OCI-LY7 (cell line): ENCODE measurements around the gene XRN2. TPM values are rescaled to one million over a fixed set of nuclear protein-coding genes. Genes with fewer than 3 reads are reported as not detected.

Experiments
- BruUV-seq: library from RNA; stranded (reverse); fragments of 400-500 nt; replicated peaks from 2 replicates; lab custom pipeline; 2021; lab: Mats Ljungman, UMichigan
- CTCF ChIA-PET: fragments of 300-600 bp; sonication (Branson Sonifier 250); formaldehyde crosslinking; loops from one replicate; lab custom pipeline; 2022; ENCODE audit warnings: antibody characterized with exemption; ENCODE audit not compliant: unreplicated experiment; lab: Charles Lee
- POLR2A ChIA-PET: fragments of 300-600 bp; sonication (Branson Sonifier 250); formaldehyde crosslinking; loops from one replicate; lab custom pipeline; 2022; ENCODE audit warnings: antibody characterized with exemption; lab: Charles Lee
- DNase-seq: peaks from one replicate; pipeline ENCODE4 v3.0.0-alpha.2; 2015; ENCODE audit warnings: low spot score
- H2AFZ ChIP-seq: fragments of 200-600 bp; sonication (generic), shearing (Covaris generic); 2 replicates; pipeline ENCODE4 v1.6.1; 2014; ENCODE audit warnings: mild to moderate bottlenecking, antibody characterized with exemption, low read length, moderate library complexity
- H3K27ac ChIP-seq: fragments of 200-600 bp; sonication (generic); 2 replicates; pipeline ENCODE4 v1.5.1; 2014; ENCODE audit warnings: mixed run types, low read depth, mild to moderate bottlenecking, moderate library complexity, low read length, inconsistent platforms; ENCODE audit not compliant: poor library complexity, severe bottlenecking
- H3K36me3 ChIP-seq: fragments of 200-600 bp; sonication (generic); 2 replicates; pipeline ENCODE4 v1.6.1; 2014; ENCODE audit warnings: mild to moderate bottlenecking, antibody characterized with exemption, low read length, moderate library complexity, mixed read lengths; ENCODE audit not compliant: insufficient read depth
- H3K4me1 ChIP-seq: fragments of 200-600 bp; sonication (generic); 2 replicates; pipeline ENCODE4 v1.5.1; 2014; ENCODE audit warnings: mild to moderate bottlenecking, low read length; ENCODE audit not compliant: insufficient read depth, poor library complexity, severe bottlenecking
- H3K4me2 ChIP-seq: fragments of 200-600 bp; sonication (generic); 2 replicates; pipeline ENCODE4 v1.6.1; 2014; ENCODE audit warnings: mild to moderate bottlenecking, low read length
- H3K4me3 ChIP-seq: fragments of 200-600 bp; sonication (generic); 2 replicates; pipeline ENCODE4 v1.5.1; 2014; ENCODE audit warnings: mild to moderate bottlenecking, low read depth, low read length; ENCODE audit not compliant: poor library complexity, severe bottlenecking
- H3K79me2 ChIP-seq: fragments of 200-600 bp; sonication (generic); 2 replicates; pipeline ENCODE4 v1.6.1; 2016; ENCODE audit warnings: low read depth, mild to moderate bottlenecking, low read length, moderate library complexity, mixed read lengths; ENCODE audit not compliant: insufficient read depth
- H3K9me2 ChIP-seq: fragments of 200-600 bp; sonication (generic); 2 replicates; pipeline ENCODE4 v1.6.1; 2016; ENCODE audit warnings: mild to moderate bottlenecking, low read length, mixed read lengths; ENCODE audit not compliant: insufficient read depth
- H3K9me3 ChIP-seq: fragments of 200-600 bp; sonication (generic); 2 replicates; pipeline ENCODE4 v1.6.1; 2014; ENCODE audit warnings: mild to moderate bottlenecking, mixed run types, low read length, mixed read lengths
- H4K20me1 ChIP-seq: fragments of 200-600 bp; sonication (generic); 2 replicates; pipeline ENCODE4 v1.6.1; 2014; ENCODE audit warnings: mild to moderate bottlenecking, antibody characterized with exemption, low read length, moderate library complexity, mixed read lengths; ENCODE audit not compliant: insufficient read depth
- EZH2phosphoT487 ChIP-seq: fragments of 200-600 bp; sonication (generic); IDR thresholded peaks from 2 replicates; pipeline ENCODE4 v1.6.1; 2018; ENCODE audit warnings: low read depth, borderline replicate concordance, mild to moderate bottlenecking, mixed run types, antibody characterized with exemption, low read length, moderate library complexity, mixed read lengths
- intact Hi-C: fragments of 100-400 bp; cut with micrococcal nuclease; formaldehyde crosslinking; loops from one replicate; pipeline ENCODE4 v1.10.0; 2022; ENCODE audit not compliant: unreplicated experiment
- total RNA-seq, 2 experiments: library from RNA; depleted of rRNA in 1 of 2; stranded (reverse); fragments of >200 nt in 1 of 2; shearing (Covaris generic) in 1 of 2; gene quantifications; 2 replicates each; pipeline ENCODE4 v1.2.3, GENCODE V29; 2014 to 2022
- TF ChIP-seq, protein P1 (sequence below): fragments of 200-600 bp; sonication (generic); conservative IDR thresholded peaks from 2 replicates; pipeline ENCODE4 v1.5.1; 2014; ENCODE audit warnings: mild to moderate bottlenecking, antibody characterized with exemption, low read length, moderate library complexity, mixed read lengths

Gene XRN2
- total RNA-seq, 2 experiments from 2014 or later, result 47.9 to 50.3 TPM

GRCh38 chr20:21390768-21391167 is 87.6 kb downstream of the XRN2 start:
- POLR2A ChIA-PET, result no interaction called here
- BruUV-seq, result no TSS peak
- intact Hi-C loops, result no loop called here
- H3K4me3 ChIP-seq, result no peak overlapping the region
- no peak overlapping the region for H3K27ac ChIP-seq
- CTCF ChIA-PET, result no interaction called here
- no peak for TF ChIP-seq EZH2phosphoT487
- TF ChIP-seq, protein P1, sequence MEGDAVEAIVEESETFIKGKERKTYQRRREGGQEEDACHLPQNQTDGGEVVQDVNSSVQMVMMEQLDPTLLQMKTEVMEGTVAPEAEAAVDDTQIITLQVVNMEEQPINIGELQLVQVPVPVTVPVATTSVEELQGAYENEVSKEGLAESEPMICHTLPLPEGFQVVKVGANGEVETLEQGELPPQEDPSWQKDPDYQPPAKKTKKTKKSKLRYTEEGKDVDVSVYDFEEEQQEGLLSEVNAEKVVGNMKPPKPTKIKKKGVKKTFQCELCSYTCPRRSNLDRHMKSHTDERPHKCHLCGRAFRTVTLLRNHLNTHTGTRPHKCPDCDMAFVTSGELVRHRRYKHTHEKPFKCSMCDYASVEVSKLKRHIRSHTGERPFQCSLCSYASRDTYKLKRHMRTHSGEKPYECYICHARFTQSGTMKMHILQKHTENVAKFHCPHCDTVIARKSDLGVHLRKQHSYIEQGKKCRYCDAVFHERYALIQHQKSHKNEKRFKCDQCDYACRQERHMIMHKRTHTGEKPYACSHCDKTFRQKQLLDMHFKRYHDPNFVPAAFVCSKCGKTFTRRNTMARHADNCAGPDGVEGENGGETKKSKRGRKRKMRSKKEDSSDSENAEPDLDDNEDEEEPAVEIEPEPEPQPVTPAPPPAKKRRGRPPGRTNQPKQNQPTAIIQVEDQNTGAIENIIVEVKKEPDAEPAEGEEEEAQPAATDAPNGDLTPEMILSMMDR, result no peak
- H4K20me1 ChIP-seq, result no peaks in the 10 kb centered on the region
- H3K36me3 ChIP-seq, result peaks cover 50% of the 10 kb centered on the region
- no peaks in the 10 kb centered on the region for H3K9me2 ChIP-seq
- DNase-seq, result no peak
- H2AFZ ChIP-seq, result no peak overlapping the region
- no peaks in the 10 kb centered on the region for H3K4me1 ChIP-seq
- no peaks in the 10 kb centered on the region for H3K9me3 ChIP-seq
- no peaks in the 10 kb centered on the region for H3K79me2 ChIP-seq
- H3K4me2 ChIP-seq, result no peak overlapping the region

- H3K9me2 ChIP-seq, result no peaks in the 10 kb centered on the region
- BruUV-seq, result no TSS peak
- TF ChIP-seq, protein P1, result no peak
- TF ChIP-seq EZH2phosphoT487, result no peak
- H4K20me1 ChIP-seq, result no peaks in the 10 kb centered on the region
- H3K4me2 ChIP-seq, result no peak overlapping the region
- H3K4me3 ChIP-seq, result no peak overlapping the region
- H3K9me3 ChIP-seq, result no peaks in the 10 kb centered on the region
- POLR2A ChIA-PET, result interaction anchor here (0.6 kb wide), 1 partner anchor 29 kb away, joined by 3 read pairs; no protein-coding TSS in a partner anchor
- no peak overlapping the region for H2AFZ ChIP-seq
- intact Hi-C loops, result no loop called here
- H3K79me2 ChIP-seq, result no peaks in the 10 kb centered on the region
- H3K4me1 ChIP-seq, result no peaks in the 10 kb centered on the region
- no peak for DNase-seq
- peaks cover 44% of the 10 kb centered on the region for H3K36me3 ChIP-seq
- no peak overlapping the region for H3K27ac ChIP-seq
- CTCF ChIA-PET, result no interaction called here
Measured at GRCh38 chr20:21391185-21391971, 88.2 kb downstream of the XRN2 start.

GRCh38 chr20:21391972-21392352 is 88.8 kb downstream of the XRN2 start:
- CTCF ChIA-PET, result no interaction called here
- BruUV-seq, result no TSS peak
- intact Hi-C loops, result no loop called here

More at GRCh38 chr20:21391972-21392352, 88.8 kb downstream of the XRN2 start:
- TF ChIP-seq, protein P1, result no peak
- TF ChIP-seq EZH2phosphoT487, result no peak
- H3K4me3 ChIP-seq, result no peak overlapping the region
- no peak overlapping the region for H3K27ac ChIP-seq
- no peaks in the 10 kb centered on the region for H4K20me1 ChIP-seq
- H3K9me3 ChIP-seq, result no peaks in the 10 kb centered on the region
- H2AFZ ChIP-seq, result no peak overlapping the region
- no peak overlapping the region for H3K4me2 ChIP-seq
- H3K9me2 ChIP-seq, result no peaks in the 10 kb centered on the region
- POLR2A ChIA-PET, result interaction anchor here (0.6 kb wide), 1 partner anchor 29 kb away, joined by 3 read pairs; no protein-coding TSS in a partner anchor
- H3K36me3 ChIP-seq, result peaks cover 38% of the 10 kb centered on the region
- H3K79me2 ChIP-seq, result no peaks in the 10 kb centered on the region
- DNase-seq, result no peak
- no peaks in the 10 kb centered on the region for H3K4me1 ChIP-seq
